ENCODE data around the gene RBP4.

DNA sequence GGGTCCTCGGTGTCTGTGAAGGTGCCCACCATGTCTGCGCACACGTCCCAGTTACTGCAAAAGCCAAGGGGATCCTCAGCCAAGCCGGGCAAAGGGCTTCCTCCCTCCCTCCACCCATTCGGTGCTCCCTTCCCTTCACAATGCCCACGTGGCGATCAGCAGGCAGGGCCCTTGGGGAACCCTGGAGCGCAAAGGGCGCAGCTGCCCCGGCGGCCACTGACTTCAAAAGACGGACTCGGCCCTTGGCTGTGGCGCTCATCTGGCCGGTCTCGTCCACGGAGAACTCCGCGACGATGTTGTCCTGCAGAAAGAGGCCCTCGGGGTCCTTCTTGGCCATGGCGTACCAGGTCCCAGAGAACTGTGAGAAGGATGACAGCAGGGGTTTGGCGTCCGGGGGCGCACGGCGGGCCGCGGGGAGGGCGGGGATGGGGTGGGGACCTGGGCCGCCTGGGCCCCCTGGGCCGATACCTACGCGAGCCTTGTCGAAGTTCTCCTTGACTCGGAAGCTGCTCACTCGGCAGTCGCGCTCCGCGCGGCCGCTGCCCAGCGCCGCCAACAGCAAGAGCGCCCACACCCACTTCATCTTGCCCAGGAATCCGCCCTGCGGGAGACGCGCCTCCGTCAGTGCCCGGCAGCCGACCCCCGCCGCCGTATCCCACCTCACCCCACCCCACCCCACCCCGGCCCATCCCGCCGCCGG lies 439 bp downstream of the RBP4 start:
- TF ChIP-seq ZNF384 (IDR thresholded peaks at IDR 0.05) (no peak), ELF4 (IDR thresholded peaks at IDR 0.05) (no peak), CTBP1 (IDR thresholded peaks at IDR 0.05; ENCODE audit: borderline replicate concordance) (no peak), L3MBTL2 (conservative IDR thresholded peaks at IDR 0.05) (no peak), FOXK2 (IDR thresholded peaks at IDR 0.05) (no peak), BHLHE40 (IDR thresholded peaks at IDR 0.05; ENCODE audit: borderline replicate concordance) (no peak), TARDBP (IDR thresholded peaks at IDR 0.05) (no peak), SUZ12 (IDR thresholded peaks at IDR 0.05) (no peak), SP1 (IDR thresholded peaks at IDR 0.05) (no peak), FOXA1 (IDR thresholded peaks at IDR 0.05) (no peak), FOXM1 (IDR thresholded peaks at IDR 0.05; ENCODE audit: borderline replicate concordance) (no peak), ARNT (IDR thresholded peaks at IDR 0.05) (no peak), HDGF (IDR thresholded peaks at IDR 0.05; ENCODE audit: borderline replicate concordance) (no peak), NFRKB (IDR thresholded peaks at IDR 0.05) (no peak)

Measured in HEK293T (cell line).